Measurements from ENCODE around the gene UNC13B. TPM values are rescaled to one million over a fixed set of nuclear protein-coding genes. Genes with fewer than 3 reads are reported as not detected.

UNC13B gene
- total RNA-seq, 1 experiment from 2014 or later: 49.3 TPM

GRCh38 chr9:35172878-35173277 lies 11.1 kb downstream of the UNC13B start:
- TF ChIP-seq, protein P1, sequence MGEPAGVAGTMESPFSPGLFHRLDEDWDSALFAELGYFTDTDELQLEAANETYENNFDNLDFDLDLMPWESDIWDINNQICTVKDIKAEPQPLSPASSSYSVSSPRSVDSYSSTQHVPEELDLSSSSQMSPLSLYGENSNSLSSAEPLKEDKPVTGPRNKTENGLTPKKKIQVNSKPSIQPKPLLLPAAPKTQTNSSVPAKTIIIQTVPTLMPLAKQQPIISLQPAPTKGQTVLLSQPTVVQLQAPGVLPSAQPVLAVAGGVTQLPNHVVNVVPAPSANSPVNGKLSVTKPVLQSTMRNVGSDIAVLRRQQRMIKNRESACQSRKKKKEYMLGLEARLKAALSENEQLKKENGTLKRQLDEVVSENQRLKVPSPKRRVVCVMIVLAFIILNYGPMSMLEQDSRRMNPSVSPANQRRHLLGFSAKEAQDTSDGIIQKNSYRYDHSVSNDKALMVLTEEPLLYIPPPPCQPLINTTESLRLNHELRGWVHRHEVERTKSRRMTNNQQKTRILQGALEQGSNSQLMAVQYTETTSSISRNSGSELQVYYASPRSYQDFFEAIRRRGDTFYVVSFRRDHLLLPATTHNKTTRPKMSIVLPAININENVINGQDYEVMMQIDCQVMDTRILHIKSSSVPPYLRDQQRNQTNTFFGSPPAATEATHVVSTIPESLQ (CRISPR knock-in tag; IDR thresholded peaks at IDR 0.05): no peak
- TF ChIP-seq SMAD3 (CRISPR knock-in tag; IDR thresholded peaks at IDR 0.05; ENCODE audit: borderline replicate concordance) (no peak), ATF1 (CRISPR knock-in tag; IDR thresholded peaks at IDR 0.05) (no peak), ELF4 (CRISPR knock-in tag; IDR thresholded peaks at IDR 0.05; ENCODE audit: low read depth) (no peak), MAX (CRISPR knock-in tag; IDR thresholded peaks at IDR 0.05) (no peak), MLX (CRISPR knock-in tag; IDR thresholded peaks at IDR 0.05) (no peak), USF2 (CRISPR knock-in tag; IDR thresholded peaks at IDR 0.05) (no peak), ZBTB21 (CRISPR knock-in tag; IDR thresholded peaks at IDR 0.05; ENCODE audit: borderline replicate concordance) (no peak), PRRX2 (CRISPR knock-in tag; IDR thresholded peaks at IDR 0.05) (no peak), TEAD4 (CRISPR knock-in tag; IDR thresholded peaks at IDR 0.05) (no peak), HMGA2 (CRISPR knock-in tag; IDR thresholded peaks at IDR 0.05) (no peak)
- TF ChIP-seq, protein P2, sequence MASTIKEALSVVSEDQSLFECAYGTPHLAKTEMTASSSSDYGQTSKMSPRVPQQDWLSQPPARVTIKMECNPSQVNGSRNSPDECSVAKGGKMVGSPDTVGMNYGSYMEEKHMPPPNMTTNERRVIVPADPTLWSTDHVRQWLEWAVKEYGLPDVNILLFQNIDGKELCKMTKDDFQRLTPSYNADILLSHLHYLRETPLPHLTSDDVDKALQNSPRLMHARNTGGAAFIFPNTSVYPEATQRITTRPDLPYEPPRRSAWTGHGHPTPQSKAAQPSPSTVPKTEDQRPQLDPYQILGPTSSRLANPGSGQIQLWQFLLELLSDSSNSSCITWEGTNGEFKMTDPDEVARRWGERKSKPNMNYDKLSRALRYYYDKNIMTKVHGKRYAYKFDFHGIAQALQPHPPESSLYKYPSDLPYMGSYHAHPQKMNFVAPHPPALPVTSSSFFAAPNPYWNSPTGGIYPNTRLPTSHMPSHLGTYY (CRISPR knock-in tag; IDR thresholded peaks at IDR 0.05): no peak
- TF ChIP-seq, protein P3, sequence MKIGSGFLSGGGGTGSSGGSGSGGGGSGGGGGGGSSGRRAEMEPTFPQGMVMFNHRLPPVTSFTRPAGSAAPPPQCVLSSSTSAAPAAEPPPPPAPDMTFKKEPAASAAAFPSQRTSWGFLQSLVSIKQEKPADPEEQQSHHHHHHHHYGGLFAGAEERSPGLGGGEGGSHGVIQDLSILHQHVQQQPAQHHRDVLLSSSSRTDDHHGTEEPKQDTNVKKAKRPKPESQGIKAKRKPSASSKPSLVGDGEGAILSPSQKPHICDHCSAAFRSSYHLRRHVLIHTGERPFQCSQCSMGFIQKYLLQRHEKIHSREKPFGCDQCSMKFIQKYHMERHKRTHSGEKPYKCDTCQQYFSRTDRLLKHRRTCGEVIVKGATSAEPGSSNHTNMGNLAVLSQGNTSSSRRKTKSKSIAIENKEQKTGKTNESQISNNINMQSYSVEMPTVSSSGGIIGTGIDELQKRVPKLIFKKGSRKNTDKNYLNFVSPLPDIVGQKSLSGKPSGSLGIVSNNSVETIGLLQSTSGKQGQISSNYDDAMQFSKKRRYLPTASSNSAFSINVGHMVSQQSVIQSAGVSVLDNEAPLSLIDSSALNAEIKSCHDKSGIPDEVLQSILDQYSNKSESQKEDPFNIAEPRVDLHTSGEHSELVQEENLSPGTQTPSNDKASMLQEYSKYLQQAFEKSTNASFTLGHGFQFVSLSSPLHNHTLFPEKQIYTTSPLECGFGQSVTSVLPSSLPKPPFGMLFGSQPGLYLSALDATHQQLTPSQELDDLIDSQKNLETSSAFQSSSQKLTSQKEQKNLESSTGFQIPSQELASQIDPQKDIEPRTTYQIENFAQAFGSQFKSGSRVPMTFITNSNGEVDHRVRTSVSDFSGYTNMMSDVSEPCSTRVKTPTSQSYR (CRISPR knock-in tag; IDR thresholded peaks at IDR 0.05): no peak
- Mint-ChIP-seq H3K9me3 (no peaks in the 10 kb centered on the region), H3K27me3 (ENCODE audit: low read depth) (no peaks in the 10 kb centered on the region), H3K4me3 (no peak overlapping the region), H3K27ac (no peak overlapping the region), H3K4me1 (no peaks in the 10 kb centered on the region), H3K36me3 (no peaks in the 10 kb centered on the region)
- POLR2A ChIA-PET: no interaction called here
- ATAC-seq (no peak), DNase-seq (ENCODE audit: low spot score) (no peak)
- CTCF ChIA-PET: interaction anchor here (1.4 kb wide), 1 partner anchor 11 kb away, joined by 4 read pairs; the partner anchor contains the start of gene UNC13B

DNA sequence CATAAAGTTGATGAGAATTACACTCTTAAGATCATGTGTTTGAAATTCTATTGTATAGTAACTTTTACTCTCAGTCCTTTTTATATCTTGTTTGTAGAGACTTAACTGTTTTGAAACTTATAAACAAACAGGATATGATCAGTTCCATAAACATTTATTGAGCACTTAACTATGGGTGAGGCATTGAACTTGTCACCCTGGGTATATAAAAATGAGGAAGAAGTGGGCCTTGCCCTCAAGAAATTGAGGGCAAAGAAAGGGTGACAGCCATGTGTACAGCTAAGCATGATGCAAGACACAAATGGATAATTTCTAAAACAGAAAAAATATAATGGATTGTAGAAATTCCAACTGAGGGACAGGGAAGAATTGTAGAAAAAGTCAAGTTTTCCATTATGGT lies 15.7 kb downstream of the UNC13B start:
- CTCF ChIA-PET: no interaction called here
- H3K27me3 Mint-ChIP-seq (ENCODE audit: low read depth): no peaks in the 10 kb centered on the region; the same call in 1 of the 2 replicates
- POLR2A ChIA-PET: no interaction called here
- peaks cover 27% of the 10 kb centered on the region for H3K36me3 Mint-ChIP-seq
- H3K9me3 Mint-ChIP-seq: peaks cover 28% of the 10 kb centered on the region
- no peak overlapping the region for H3K4me3 Mint-ChIP-seq
- no peaks in the 10 kb centered on the region for H3K4me1 Mint-ChIP-seq
- ATAC-seq (no peak), DNase-seq (ENCODE audit: low spot score) (no peak)
- H3K27ac Mint-ChIP-seq: no peak overlapping the region
- no peak for TF ChIP-seq KAT7 (CRISPR knock-in tag; IDR thresholded peaks at IDR 0.05; ENCODE audit: borderline replicate concordance)
- no peak for TF ChIP-seq NR1H2 (CRISPR knock-in tag; IDR thresholded peaks at IDR 0.05)
- TF ChIP-seq NFYB (CRISPR knock-in tag; conservative IDR thresholded peaks at IDR 0.05; ENCODE audit: low read depth): no peak
- TF ChIP-seq ESRRA (CRISPR knock-in tag; IDR thresholded peaks at IDR 0.05; ENCODE audit: borderline replicate concordance): no peak
- TF ChIP-seq ZNF671 (CRISPR knock-in tag; IDR thresholded peaks at IDR 0.05): no peak
- no peak for TF ChIP-seq ZNF232 (CRISPR knock-in tag; IDR thresholded peaks at IDR 0.05)
- TF ChIP-seq ZNF263 (CRISPR knock-in tag; IDR thresholded peaks at IDR 0.05; ENCODE audit: low read depth): no peak
- no peak for TF ChIP-seq ZNF396 (CRISPR knock-in tag; IDR thresholded peaks at IDR 0.05; ENCODE audit: borderline replicate concordance)
- no peak for TF ChIP-seq CTCF (IDR thresholded peaks at IDR 0.05)
- no peak for TF ChIP-seq ZBTB21 (CRISPR knock-in tag; IDR thresholded peaks at IDR 0.05; ENCODE audit: borderline replicate concordance)
- TF ChIP-seq, protein P4, sequence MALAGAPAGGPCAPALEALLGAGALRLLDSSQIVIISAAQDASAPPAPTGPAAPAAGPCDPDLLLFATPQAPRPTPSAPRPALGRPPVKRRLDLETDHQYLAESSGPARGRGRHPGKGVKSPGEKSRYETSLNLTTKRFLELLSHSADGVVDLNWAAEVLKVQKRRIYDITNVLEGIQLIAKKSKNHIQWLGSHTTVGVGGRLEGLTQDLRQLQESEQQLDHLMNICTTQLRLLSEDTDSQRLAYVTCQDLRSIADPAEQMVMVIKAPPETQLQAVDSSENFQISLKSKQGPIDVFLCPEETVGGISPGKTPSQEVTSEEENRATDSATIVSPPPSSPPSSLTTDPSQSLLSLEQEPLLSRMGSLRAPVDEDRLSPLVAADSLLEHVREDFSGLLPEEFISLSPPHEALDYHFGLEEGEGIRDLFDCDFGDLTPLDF (CRISPR knock-in tag; IDR thresholded peaks at IDR 0.05): no peak
- TF ChIP-seq SOX15 (CRISPR knock-in tag; IDR thresholded peaks at IDR 0.05): no peak
